H7 (cell line): ENCODE measurements around the gene MRPL39. TPM values are rescaled to one million over a fixed set of nuclear protein-coding genes. Genes with fewer than 3 reads are reported as not detected.

Experiments
- DNase-seq: peaks from one replicate; pipeline ENCODE4 v3.0.0; 2012
- H3K27me3 ChIP-seq: 2 replicates; pipeline ENCODE4 v1.6.0; 2011; ENCODE audit warnings: mild to moderate bottlenecking, low read length; ENCODE audit not compliant: control insufficient read depth, insufficient read depth
- H3K36me3 ChIP-seq: replicated peaks from 2 replicates; pipeline ENCODE4 v1.5.1; 2011; ENCODE audit warnings: low read length; ENCODE audit not compliant: control insufficient read depth, insufficient read depth
- H3K4me3 ChIP-seq: 2 replicates; pipeline ENCODE4 v1.5.1; 2011; ENCODE audit warnings: low read depth, mild to moderate bottlenecking, control low read depth, low read length, moderate library complexity; ENCODE audit not compliant: insufficient read depth
- total RNA-seq: library from RNA; depleted of rRNA; stranded (reverse); fragments of >200 nt; shearing (Covaris generic); gene quantifications from 2 replicates; pipeline ENCODE4 v1.2.3, GENCODE V29; 2014

MRPL39 gene
- total RNA-seq, 1 experiment from 2014 or later, result 56.3 TPM

DNA sequence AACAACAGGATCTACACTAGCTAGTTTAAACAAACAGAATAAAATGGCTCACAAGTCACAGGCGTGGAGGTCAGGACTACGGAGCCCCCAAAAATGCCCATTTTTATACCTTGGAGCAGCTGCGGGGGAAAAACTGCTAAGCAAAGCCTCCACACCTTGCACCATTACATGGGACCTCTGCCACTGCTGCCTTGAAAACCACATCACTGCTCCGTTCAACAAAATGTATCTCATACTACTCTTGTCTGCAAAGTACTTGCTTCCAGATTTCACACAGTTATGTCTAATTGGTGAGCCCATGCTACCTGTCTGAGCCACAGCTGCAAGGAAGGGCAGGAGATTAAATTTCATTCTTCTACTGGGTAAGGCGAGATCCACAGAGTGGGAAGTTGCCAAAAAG is 24.4 kb downstream of the MRPL39 start:
- no peak for DNase-seq
- no peaks in the 10 kb centered on the region for H3K27me3 ChIP-seq
- H3K4me3 ChIP-seq, result no peak overlapping the region
- peaks cover 1% of the 10 kb centered on the region for H3K36me3 ChIP-seq

DNA sequence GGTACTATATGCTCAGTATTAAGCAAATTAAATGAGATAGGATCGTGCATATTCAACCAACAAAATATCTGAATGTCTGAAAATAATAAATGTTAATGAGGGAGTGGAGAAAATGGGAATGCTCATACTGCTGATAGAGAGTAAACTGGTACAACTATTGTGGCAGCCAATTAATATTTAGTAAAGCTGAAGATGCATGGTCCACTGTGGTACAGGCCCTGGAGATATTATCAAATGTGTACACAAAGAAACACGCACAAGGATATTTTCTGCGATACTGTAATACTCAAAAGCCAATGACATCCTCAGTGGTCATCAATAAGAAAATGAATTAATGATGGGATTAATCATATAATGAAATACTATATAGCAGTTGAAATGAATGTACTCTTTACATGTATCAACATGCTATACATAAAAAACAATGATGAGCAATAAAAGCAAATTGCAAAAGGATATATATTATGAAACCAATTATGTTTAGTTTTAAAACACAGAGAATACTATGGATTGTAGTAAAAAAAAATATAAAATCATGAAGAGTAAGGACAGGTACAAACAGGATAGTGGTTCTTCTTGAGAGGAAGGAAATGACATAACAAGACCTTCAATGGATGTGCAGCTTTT is 25.0 kb downstream of the MRPL39 start:
- H3K27me3 ChIP-seq, result no peaks in the 10 kb centered on the region
- no peak for DNase-seq
- H3K4me3 ChIP-seq, result no peak overlapping the region
- peaks cover 1% of the 10 kb centered on the region for H3K36me3 ChIP-seq

GRCh38 chr21:25581582-25581981 is 25.7 kb downstream of the MRPL39 start:
- Histone ChIP-seq H3K36me3 (peaks cover 1% of the 10 kb centered on the region), H3K27me3 (no peaks in the 10 kb centered on the region), H3K4me3 (no peak overlapping the region)
- DNase-seq, result no peak

GRCh38 chr21:25580912-25581260 is 26.4 kb downstream of the MRPL39 start:
- DNase-seq, result no peak
- H3K4me3 ChIP-seq, result no peak overlapping the region
- no peaks in the 10 kb centered on the region for H3K27me3 ChIP-seq
- no peaks in the 10 kb centered on the region for H3K36me3 ChIP-seq

DNA sequence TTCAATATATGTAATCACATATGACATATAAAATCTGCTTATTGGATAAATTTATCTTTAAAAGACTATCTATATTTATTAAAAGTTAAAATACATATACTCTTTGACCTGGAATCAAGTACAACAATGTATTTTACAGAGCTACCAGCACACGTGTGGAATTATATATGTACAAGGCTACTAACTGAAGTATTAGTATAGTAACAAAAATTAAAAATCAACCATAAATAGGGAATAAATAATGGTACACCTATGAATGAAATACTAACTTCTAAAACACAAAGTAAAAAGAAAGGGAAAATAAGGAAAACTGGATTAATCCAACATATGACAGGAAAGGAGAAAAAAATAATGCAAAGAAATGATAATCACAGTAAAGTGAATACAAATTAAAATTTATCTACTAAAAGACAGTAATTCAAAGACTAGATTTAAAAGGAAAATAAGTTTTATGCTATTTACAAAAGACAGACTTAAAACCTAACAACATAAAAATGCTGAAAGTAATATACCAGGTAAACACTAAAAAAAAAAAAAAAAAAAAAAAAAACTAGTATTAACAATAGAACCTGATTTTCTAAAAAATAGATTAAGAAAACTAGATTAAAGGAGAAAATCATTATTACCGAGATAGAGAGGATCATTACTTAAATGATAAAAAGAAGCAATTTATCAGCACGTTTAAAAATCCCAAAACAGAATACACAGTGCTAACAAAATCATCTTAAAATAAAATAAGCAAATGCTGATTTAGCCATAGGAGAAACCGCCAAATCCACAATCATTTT is 27.9 kb downstream of the MRPL39 start:
- Histone ChIP-seq H3K27me3 (no peaks in the 10 kb centered on the region), H3K36me3 (no peaks in the 10 kb centered on the region), H3K4me3 (no peak overlapping the region)
- no peak for DNase-seq

GRCh38 chr21:25578056-25578961 is 29.0 kb downstream of the MRPL39 start:
- no peak overlapping the region for H3K4me3 ChIP-seq
- H3K36me3 ChIP-seq, result no peaks in the 10 kb centered on the region
- no peaks in the 10 kb centered on the region for H3K27me3 ChIP-seq
- DNase-seq, result no peak

- DNase-seq, result no peak
- Histone ChIP-seq H3K4me3 (no peak overlapping the region), H3K27me3 (no peaks in the 10 kb centered on the region), H3K36me3 (no peaks in the 10 kb centered on the region)
Observed at GRCh38 chr21:25577424-25578055, 29.7 kb downstream of the MRPL39 start.

DNA sequence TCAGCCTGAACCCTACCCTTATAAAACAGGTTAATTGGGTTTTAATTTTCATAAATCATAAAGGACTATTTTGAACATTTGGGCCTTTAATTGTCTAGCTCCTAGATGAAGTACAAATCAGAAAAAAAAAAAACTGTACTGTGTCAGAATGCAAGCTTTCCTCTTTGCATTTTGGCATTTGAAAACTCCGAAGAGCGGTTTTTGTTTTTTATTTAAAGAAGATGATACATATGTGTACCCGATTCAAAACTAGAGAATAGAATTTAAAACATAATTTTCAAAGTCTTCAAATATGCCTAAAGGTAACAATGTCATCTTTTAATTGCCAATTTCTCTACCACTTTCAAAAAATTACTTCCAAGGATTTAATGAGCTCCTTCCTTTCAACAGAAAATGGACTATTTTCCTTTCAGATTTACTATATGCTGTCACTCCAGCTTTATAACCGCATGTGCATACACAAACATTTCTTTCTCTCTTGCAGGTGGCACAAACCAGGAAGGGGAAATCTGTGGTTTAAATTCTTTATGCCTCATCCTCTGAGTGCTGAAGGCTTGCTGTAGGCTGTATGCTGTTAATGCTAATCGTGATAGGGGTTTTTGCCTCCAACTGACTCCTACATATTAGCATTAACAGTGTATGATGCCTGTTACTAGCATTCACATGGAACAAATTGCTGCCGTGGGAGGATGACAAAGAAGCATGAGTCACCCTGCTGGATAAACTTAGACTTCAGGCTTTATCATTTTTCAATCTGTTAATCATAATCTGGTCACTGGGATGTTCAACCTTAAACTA is 33.7 kb downstream of the MRPL39 start:
- DNase-seq, result no peak
- no peaks in the 10 kb centered on the region for H3K27me3 ChIP-seq
- no peaks in the 10 kb centered on the region for H3K36me3 ChIP-seq
- H3K4me3 ChIP-seq, result no peak overlapping the region

DNA sequence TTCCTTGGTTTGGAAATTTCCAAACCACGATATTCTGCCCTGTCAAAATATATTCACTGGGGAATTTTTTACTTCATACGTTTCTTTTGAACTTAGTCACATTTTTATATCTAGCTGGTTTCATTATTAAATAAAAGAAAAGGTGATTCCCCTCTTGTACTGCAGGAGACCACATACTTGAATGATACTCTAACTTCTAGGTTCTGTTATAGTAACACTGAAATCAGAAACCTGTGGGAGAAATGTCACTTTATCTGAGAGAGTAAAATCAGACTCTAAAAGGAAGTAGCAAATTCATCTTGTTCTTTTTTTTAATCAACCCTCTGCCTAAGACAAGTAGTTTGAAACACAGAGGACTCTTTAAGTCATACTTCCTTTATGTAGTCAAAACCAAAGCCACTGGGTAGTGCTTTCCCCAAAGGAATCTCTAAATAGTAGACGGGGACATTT is 34.4 kb downstream of the MRPL39 start:
- DNase-seq, result no peak
- H3K36me3 ChIP-seq, result no peaks in the 10 kb centered on the region
- no peak overlapping the region for H3K4me3 ChIP-seq
- H3K27me3 ChIP-seq, result no peaks in the 10 kb centered on the region

- no peaks in the 10 kb centered on the region for H3K36me3 ChIP-seq
- no peak for DNase-seq
- no peaks in the 10 kb centered on the region for H3K27me3 ChIP-seq
- no peak overlapping the region for H3K4me3 ChIP-seq
Observed at GRCh38 chr21:25571726-25572121, 35.6 kb downstream of the MRPL39 start.

GRCh38 chr21:25569711-25570110 is 37.6 kb downstream of the MRPL39 start:
- H3K27me3 ChIP-seq, result no peaks in the 10 kb centered on the region
- DNase-seq, result no peak
- no peaks in the 10 kb centered on the region for H3K36me3 ChIP-seq
- no peak overlapping the region for H3K4me3 ChIP-seq

DNA sequence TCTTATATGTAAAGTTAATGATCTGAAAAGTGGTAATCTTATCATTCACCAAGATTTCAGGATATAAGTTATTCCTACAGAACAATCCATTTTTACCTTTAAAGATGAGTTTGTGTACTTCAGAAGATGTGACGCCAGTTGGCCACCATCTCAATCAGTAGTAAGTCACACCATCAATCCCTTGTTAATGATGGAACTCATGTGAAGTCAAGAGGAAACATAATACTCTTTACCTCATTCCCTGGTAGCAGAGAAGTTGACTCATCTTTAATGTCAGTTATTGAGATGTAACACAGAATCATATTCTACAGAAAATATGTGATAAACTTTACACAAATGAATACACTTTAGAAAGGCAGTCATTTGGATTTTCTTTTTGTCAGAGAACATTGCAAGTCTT is 38.2 kb downstream of the MRPL39 start:
- Histone ChIP-seq H3K27me3 (no peaks in the 10 kb centered on the region), H3K36me3 (no peaks in the 10 kb centered on the region), H3K4me3 (no peak overlapping the region)
- DNase-seq, result no peak

DNA sequence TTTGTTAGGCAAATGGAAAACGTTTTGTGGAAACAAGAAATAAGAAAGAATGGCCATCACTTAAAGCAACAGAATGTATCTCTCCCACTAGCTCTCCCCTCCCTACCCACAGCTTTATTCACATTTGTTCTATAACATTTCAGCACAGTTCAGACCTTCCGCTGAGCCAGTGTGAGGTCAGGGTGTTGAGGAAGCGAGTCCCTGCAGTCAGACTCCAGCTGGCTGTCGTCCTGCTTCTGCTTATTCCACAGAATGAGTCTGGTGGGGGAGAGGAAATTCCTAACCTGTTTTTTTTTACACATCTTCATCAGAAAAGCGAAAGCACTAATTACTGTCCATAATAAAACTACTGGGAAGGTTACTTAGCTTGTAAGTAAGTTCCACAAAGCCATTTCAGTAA is 39.0 kb downstream of the MRPL39 start:
- no peaks in the 10 kb centered on the region for H3K27me3 ChIP-seq
- H3K36me3 ChIP-seq, result no peaks in the 10 kb centered on the region
- no peak for DNase-seq
- H3K4me3 ChIP-seq, result no peak overlapping the region

- Histone ChIP-seq H3K36me3 (no peaks in the 10 kb centered on the region), H3K4me3 (no peak overlapping the region), H3K27me3 (peaks cover 2% of the 10 kb centered on the region)
- DNase-seq, result no peak
Observed at GRCh38 chr21:25567472-25567871, 39.8 kb downstream of the MRPL39 start.
